Endothelial cell of umbilical vein (primary cell): Measurements from ENCODE around the gene NTN1. TPM values are rescaled to one million over a fixed set of nuclear protein-coding genes. Genes with fewer than 3 reads are reported as not detected.

Source experiments
- BruUV-seq: library from RNA; stranded (reverse); fragments of 400-500 nt; replicated peaks from 2 replicates; lab custom pipeline; 2021; lab: Mats Ljungman, UMichigan
- CTCF ChIA-PET: fragments of 300-600, 350-600 bp; sonication (Branson Sonifier 250); formaldehyde crosslinking; loops from one replicate; lab custom pipeline; 2021; ENCODE audit warnings: antibody characterized with exemption, inconsistent platforms; lab: Charles Lee
- POLR2A ChIA-PET: fragments of 300-600, 350-600 bp; sonication (Branson Sonifier 250); formaldehyde crosslinking; loops from one replicate; lab custom pipeline; 2021; ENCODE audit warnings: antibody characterized with exemption, inconsistent platforms; lab: Charles Lee
- DNase-seq: peaks from one replicate; pipeline ENCODE4 v3.0.0-alpha.2; 2011; ENCODE audit warnings: low read depth, low spot score
- FAIRE-seq: peaks from 2 replicates; lab custom pipeline; 2011; peaks lifted over from hg19 to GRCh38; lab: Jason Lieb, UNC
- H2AFZ ChIP-seq: 2 replicates; pipeline ENCODE4 v1.6.0; 2012; ENCODE audit warnings: low read depth, low read length, control low read depth, inconsistent platforms
- H3K27ac ChIP-seq: 2 replicates; pipeline ENCODE4 v1.5.1; 2011; ENCODE audit warnings: low read depth, mild to moderate bottlenecking, control low read depth, low read length, moderate library complexity; ENCODE audit not compliant: insufficient read depth
- H3K27me3 ChIP-seq, 2 experiments: 2 replicates each; pipeline versions ENCODE4 v1.6.0 to v1.6.1; 2011; ENCODE audit warnings: low read length in 2 of 2, mixed read lengths in 1 of 2; ENCODE audit not compliant: control insufficient read depth in 2 of 2, insufficient read depth in 2 of 2
- H3K36me3 ChIP-seq, 2 experiments: 2 replicates in 1 of 2; 3 replicates in 1 of 2; pipeline ENCODE4 v1.5.1; 2011; ENCODE audit warnings: low read length in 2 of 2, mild to moderate bottlenecking in 1 of 2, moderate library complexity in 1 of 2; ENCODE audit not compliant: control insufficient read depth in 2 of 2, insufficient read depth in 2 of 2; ENCODE audit errors: extremely low read depth in 1 of 2
- H3K4me1 ChIP-seq: 3 replicates; pipeline ENCODE4 v1.5.1; 2011; ENCODE audit warnings: mild to moderate bottlenecking, low read length; ENCODE audit not compliant: control insufficient read depth, insufficient read depth; ENCODE audit errors: extremely low read depth
- H3K4me2 ChIP-seq: 2 replicates; pipeline ENCODE4 v1.6.1; 2011; ENCODE audit warnings: low read length, control low read depth, mixed read lengths; ENCODE audit not compliant: insufficient read depth
- H3K4me3 ChIP-seq, 3 experiments: fragments of 200-600 bp in 1 of 3; sonication (generic), shearing (Covaris generic) in 1 of 3; replicated peaks in 1 of 3; 2 replicates each; pipeline ENCODE4 v1.5.1; 2011 to 2016; ENCODE audit warnings: control low read depth in 3 of 3, low read length in 3 of 3, mild to moderate bottlenecking in 2 of 3, inconsistent platforms in 1 of 3, low read depth in 1 of 3, moderate library complexity in 1 of 3; ENCODE audit not compliant: insufficient read depth in 1 of 3
- H3K79me2 ChIP-seq: 2 replicates; pipeline ENCODE4 v1.6.0; 2012; ENCODE audit warnings: low read length, inconsistent platforms; ENCODE audit not compliant: control insufficient read depth, insufficient read depth
- H3K9ac ChIP-seq: replicated peaks from 2 replicates; pipeline ENCODE3; 2011; ENCODE audit warnings: low read length, control low read depth; ENCODE audit not compliant: insufficient read depth; ENCODE audit errors: extremely low read depth
- H3K9me1 ChIP-seq: replicated peaks from 3 replicates; pipeline ENCODE4 v1.6.0; 2011; ENCODE audit warnings: mild to moderate bottlenecking, low read length; ENCODE audit not compliant: control insufficient read depth, insufficient read depth; ENCODE audit errors: extremely low read depth
- H3K9me3 ChIP-seq: replicated peaks from 2 replicates; pipeline ENCODE4 v1.5.1; 2012; ENCODE audit warnings: low read length, inconsistent platforms; ENCODE audit not compliant: control insufficient read depth, insufficient read depth
- H4K20me1 ChIP-seq: replicated peaks from 2 replicates; pipeline ENCODE3; 2011; ENCODE audit warnings: mild to moderate bottlenecking, low read length; ENCODE audit not compliant: control insufficient read depth, insufficient read depth; ENCODE audit errors: extremely low read depth
- EZH2 ChIP-seq: IDR thresholded peaks from 2 replicates; pipeline ENCODE4 v1.6.1; 2012; ENCODE audit warnings: borderline replicate concordance, low read depth, mild to moderate bottlenecking, moderate library complexity, low read length, inconsistent platforms; ENCODE audit not compliant: severe bottlenecking
- FOS ChIP-seq: IDR thresholded peaks from 2 replicates; pipeline ENCODE4 v1.6.1; 2011; ENCODE audit warnings: mild to moderate bottlenecking, low read length, moderate library complexity, borderline replicate concordance; ENCODE audit not compliant: insufficient read depth
- GATA2 ChIP-seq: IDR thresholded peaks from 2 replicates; pipeline ENCODE4 v1.7.0; 2011; ENCODE audit warnings: low read depth, mild to moderate bottlenecking, moderate library complexity, mixed read lengths, low read length; ENCODE audit not compliant: insufficient read length, insufficient read depth
- JUN ChIP-seq: IDR thresholded peaks from 2 replicates; pipeline ENCODE4 v1.6.1; 2011; ENCODE audit warnings: borderline replicate concordance, low read depth; ENCODE audit not compliant: insufficient read length, insufficient read depth
- MYC ChIP-seq: IDR thresholded peaks from one replicate; pipeline ENCODE4 v1.6.1; 2011; ENCODE audit warnings: mild to moderate bottlenecking, low read depth, low read length
- POLR2A ChIP-seq: IDR thresholded peaks from 2 replicates; pipeline ENCODE4 v1.6.1; 2012; ENCODE audit warnings: low read depth, mild to moderate bottlenecking, control low read depth, low read length
- POLR2AphosphoS5 ChIP-seq: IDR thresholded peaks from 2 replicates; pipeline ENCODE4 v1.6.1; 2012; ENCODE audit warnings: low read depth, mild to moderate bottlenecking, control low read depth, low read length, moderate library complexity; ENCODE audit not compliant: insufficient read depth
- dilution Hi-C: fragments of 300-500 bp; cut with MboI; formaldehyde crosslinking; loops from one replicate; pipeline ENCODE4 v1.15.0; 2019; ENCODE audit warnings: low sequenced_read_pairs; ENCODE audit not compliant: extremely low pct_ligation_motif_present
- intact Hi-C: fragments of 100-400 bp; cut with micrococcal nuclease; formaldehyde crosslinking; loops from one replicate; pipeline ENCODE4 v1.10.0; 2022
- polyA plus RNA-seq, 4 experiments: library from polyadenylated mRNA; depleted of rRNA in 3 of 4; stranded (reverse) in 3 of 4; unstranded in 1 of 4; fragments of >200 nt; gene quantifications; 2 replicates each; pipeline versions ENCODE4 v1.2.1 to v1.2.3, GENCODE V29; 2011 to 2012; ENCODE audit warnings: missing spikeins in 1 of 4
- total RNA-seq: library from RNA; stranded (reverse); gene quantifications from 2 replicates; pipeline ENCODE4 v1.2.3, GENCODE V29; 2021
- TF ChIP-seq, protein P1 (sequence below), 2 donors: IDR thresholded peaks; 1 replicate in 1 of 2; 2 replicates in 1 of 2; pipeline ENCODE4 v1.5.1; 2011; ENCODE audit warnings: low read length in 2 of 2, mild to moderate bottlenecking in 2 of 2, moderate library complexity in 2 of 2, control low read depth in 1 of 2, inconsistent platforms in 1 of 2, low read depth in 1 of 2; ENCODE audit not compliant: insufficient read depth in 1 of 2; ENCODE audit errors: extremely low read depth in 1 of 2
- TF ChIP-seq, protein P2 (sequence below): IDR thresholded peaks from 2 replicates; pipeline ENCODE4 v1.6.1; 2011; ENCODE audit not compliant: insufficient read depth, insufficient read length

Gene NTN1
- total and polyA plus RNA-seq, 2 donors (not counting 3 experiments of a cell fraction or from before 2014, with no cell fraction given), result 0.10 to 0.18 TPM

DNA sequence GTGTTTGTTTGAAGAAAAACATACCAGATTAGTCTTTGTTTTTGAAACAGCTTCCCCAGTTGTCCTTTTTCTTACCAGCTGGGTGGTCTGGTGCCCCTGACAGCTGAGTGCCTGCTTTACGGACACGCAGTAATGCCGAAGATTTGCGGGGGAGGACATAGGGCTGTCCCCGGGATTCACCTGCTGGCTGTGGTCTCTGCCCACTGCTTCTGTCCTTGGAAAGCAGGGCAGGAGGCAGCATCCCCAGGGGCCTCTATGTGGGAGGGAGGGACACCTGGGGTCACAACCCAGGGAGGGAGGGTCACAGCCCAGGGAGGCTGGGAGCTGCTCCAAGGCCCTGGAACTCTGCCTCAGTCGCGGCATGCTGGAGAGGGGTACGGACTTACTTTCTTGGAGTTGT, 221.7 kb downstream of the NTN1 start:
- Histone ChIP-seq H4K20me1 (no peaks in the 10 kb centered on the region), H3K4me2 (no peak overlapping the region), H3K9me3 (no peaks in the 10 kb centered on the region), H3K4me1 (peaks cover 13% of the 10 kb centered on the region), H3K27ac (no peak overlapping the region), H3K9me1 (no peaks in the 10 kb centered on the region), H3K4me3 (no peak overlapping the region), H3K9ac (no peak overlapping the region), H2AFZ (no peak overlapping the region), H3K27me3 (no peaks in the 10 kb centered on the region), H3K79me2 (no peaks in the 10 kb centered on the region), H3K36me3 (no peaks in the 10 kb centered on the region)
- no peak for FAIRE-seq
- TF ChIP-seq FOS, result no peak
- no peak for TF ChIP-seq JUN
- ChIA-PET POLR2A (no interaction called here), CTCF (no interaction called here)
- no TSS peak for BruUV-seq
- DNase-seq, result no peak
- dilution Hi-C loops (no loop called here), intact Hi-C loops (no loop called here)

DNA sequence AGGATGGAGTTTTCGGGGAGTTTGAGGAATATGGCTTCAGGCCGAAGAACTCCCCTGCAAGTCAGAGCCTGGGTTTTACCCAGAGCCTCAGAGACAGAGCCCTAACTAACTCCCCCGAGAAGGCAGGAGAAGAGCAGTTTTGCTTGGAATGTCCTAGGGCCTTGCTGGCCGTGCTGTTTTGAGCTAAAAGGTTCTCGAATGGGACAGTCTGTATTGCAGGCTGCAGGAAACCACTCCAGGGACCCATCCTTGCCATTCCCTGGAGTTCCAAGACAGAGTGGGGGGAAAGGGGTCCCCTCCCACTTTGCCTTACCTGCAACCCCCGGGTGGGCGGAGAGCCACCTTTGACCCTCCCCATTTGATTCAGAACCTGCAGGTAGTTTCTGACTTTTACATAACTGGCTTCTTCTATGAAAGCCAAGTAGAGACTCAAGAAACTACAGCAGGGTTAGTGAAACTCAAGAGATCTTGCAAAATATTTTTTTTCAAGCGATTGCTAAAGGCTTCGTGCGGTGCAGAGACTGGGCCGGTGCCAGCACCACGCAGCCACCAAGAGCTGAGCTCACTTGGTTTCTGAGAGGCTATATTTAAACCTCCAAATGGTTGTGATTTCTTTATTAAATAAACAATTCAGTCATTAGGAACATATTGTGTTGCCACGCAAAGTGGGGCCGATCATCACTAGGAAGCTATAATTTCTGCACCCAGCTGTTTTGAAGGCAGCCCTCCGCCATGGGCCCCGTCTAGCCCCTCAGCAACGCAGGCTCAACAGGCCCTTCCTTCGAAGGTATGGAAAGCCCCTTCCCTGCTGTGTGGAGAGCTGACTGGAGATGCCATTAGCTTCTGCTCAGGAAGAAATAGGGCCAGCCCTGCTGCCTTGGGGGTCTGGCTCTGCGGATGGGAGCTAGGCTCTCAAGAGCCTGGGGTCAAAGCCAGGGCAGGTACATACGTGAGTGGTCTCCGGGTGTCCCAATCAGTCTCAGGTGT, 223.0 kb downstream of the NTN1 start:
- Histone ChIP-seq H3K27ac (no peak overlapping the region), H2AFZ (no peak overlapping the region), H3K9me1 (no peaks in the 10 kb centered on the region), H3K4me2 (no peak overlapping the region), H3K36me3 (peaks cover 0 to 3% of the 10 kb centered on the region in 2 experiments), H3K9ac (no peak overlapping the region), H4K20me1 (no peaks in the 10 kb centered on the region), H3K4me3 (no peak overlapping the region), H3K27me3 (no peaks in the 10 kb centered on the region), H3K9me3 (no peaks in the 10 kb centered on the region), H3K79me2 (no peaks in the 10 kb centered on the region), H3K4me1 (peaks cover 9% of the 10 kb centered on the region)
- FAIRE-seq (no peak), DNase-seq (no peak)
- BruUV-seq, result no TSS peak
- POLR2A ChIA-PET, result no interaction called here
- dilution Hi-C loops (no loop called here), intact Hi-C loops (no loop called here)
- TF ChIP-seq POLR2A (no peak), EZH2 (no peak), FOS (no peak), MYC (no peak), POLR2AphosphoS5 (no peak), GATA2 (no peak), JUN (no peak)
- TF ChIP-seq, protein P1, sequence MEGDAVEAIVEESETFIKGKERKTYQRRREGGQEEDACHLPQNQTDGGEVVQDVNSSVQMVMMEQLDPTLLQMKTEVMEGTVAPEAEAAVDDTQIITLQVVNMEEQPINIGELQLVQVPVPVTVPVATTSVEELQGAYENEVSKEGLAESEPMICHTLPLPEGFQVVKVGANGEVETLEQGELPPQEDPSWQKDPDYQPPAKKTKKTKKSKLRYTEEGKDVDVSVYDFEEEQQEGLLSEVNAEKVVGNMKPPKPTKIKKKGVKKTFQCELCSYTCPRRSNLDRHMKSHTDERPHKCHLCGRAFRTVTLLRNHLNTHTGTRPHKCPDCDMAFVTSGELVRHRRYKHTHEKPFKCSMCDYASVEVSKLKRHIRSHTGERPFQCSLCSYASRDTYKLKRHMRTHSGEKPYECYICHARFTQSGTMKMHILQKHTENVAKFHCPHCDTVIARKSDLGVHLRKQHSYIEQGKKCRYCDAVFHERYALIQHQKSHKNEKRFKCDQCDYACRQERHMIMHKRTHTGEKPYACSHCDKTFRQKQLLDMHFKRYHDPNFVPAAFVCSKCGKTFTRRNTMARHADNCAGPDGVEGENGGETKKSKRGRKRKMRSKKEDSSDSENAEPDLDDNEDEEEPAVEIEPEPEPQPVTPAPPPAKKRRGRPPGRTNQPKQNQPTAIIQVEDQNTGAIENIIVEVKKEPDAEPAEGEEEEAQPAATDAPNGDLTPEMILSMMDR (IDR thresholded peaks at IDR 0.05; ENCODE audit: extremely low read depth in 1 of 2, insufficient read depth in 1 of 2, low read depth in 1 of 2, low read length in 2 of 2), result no peak
- TF ChIP-seq, protein P2, sequence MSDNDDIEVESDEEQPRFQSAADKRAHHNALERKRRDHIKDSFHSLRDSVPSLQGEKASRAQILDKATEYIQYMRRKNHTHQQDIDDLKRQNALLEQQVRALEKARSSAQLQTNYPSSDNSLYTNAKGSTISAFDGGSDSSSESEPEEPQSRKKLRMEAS, result no peak
- CTCF ChIA-PET, result no interaction called here
